Measurements from ENCODE around the gene RNF32.
"Not testable (repeated sequence)": the region's sequence is repeated elsewhere in the genome, so short reads cannot be mapped to it uniquely, and the experiment has no call there.

The RNF32 gene

DNA sequence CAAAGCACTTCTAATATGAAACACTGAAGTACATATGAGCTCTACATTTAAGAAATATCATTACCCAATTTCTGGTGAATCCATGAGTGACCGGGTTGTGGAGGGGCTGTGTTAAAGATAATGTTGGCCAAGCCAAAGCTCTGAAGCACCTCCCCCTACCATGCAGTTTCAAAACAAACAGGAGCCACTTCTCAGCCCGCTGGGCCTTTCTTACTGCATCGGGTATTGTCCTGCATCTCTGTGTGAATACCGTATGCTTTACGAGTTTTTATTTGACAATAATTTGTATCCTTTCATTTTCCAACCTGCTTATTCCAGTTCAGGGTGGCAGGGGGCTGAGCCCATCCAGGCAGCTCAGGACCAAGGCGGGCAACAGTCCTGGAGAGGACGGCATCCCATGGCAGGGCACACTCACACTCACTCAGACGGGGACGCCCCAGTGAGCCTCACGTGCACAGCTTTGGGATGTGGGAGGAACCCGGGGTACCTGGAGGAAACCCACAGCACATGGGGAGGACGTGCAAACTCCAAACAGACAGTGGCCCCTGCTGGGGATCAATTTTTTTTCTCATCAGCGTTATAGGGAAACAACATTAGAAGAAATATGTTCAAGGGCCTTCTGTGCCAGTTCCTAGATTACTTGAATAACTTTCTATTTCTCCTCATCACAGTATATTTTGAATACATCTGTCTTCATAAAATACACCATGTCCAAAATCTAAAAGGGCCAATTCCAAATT, 1.9 kb downstream of the RNF32 start:
- DNase-seq = no peak

DNA sequence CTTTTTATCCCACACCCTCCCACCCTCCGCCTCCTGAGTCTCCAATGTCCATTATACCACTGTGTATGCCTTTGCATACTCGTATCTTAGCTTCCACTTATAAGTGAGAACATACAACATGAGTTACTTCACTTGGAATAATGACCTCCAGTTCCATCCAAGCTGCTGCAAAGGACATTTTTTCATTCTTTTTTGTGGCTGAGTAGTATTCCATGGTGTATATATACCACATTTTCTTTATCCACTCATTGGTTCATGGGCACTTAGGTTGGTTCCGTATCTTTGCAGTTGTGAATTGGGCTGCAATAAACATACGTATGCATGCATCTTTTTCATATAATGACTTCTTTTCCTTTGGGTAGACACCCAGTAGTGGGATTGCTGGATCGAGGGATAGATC, 6.8 kb downstream of the RNF32 start:
- not testable (repeated sequence) for DNase-seq

DNA sequence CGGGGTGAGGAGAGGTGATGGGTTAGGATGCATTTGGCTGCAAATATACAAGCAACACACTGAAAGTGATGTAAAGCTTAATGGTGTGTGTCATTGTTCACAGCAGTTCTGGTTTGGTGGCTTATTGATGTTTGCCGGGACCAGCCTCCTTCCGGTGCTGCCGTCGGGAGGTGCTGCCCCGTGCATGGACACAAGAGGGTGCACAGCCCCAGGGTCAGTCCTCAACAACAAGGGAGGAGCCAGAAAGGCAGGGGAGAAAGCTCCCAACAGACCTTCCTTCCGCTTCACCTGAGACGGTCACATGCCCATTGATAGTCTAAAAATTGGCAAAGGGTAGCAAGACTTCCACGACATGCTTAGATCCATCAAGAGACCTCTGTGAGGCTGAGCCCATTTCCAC, 9.5 kb downstream of the RNF32 start:
- DNase-seq = no peak

DNA sequence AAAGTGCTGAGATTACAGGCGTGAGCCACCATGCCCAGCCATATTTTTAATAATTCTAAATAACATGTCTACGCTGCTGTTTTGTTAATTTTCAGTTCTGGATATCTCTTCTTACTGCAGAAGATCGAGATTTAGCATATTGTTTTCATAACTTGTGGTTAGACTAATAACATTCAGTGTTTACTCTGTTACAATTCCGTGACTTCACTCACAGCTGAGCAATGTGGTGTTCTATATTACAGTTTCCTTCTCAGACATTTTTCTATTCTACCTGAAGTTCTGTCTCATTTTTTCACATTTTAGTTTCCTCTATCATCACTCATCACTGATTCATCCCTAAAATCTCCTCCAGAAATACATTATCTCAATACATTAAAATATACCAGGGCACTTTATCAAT, 10.9 kb downstream of the RNF32 start:
- no peak for DNase-seq

DNA sequence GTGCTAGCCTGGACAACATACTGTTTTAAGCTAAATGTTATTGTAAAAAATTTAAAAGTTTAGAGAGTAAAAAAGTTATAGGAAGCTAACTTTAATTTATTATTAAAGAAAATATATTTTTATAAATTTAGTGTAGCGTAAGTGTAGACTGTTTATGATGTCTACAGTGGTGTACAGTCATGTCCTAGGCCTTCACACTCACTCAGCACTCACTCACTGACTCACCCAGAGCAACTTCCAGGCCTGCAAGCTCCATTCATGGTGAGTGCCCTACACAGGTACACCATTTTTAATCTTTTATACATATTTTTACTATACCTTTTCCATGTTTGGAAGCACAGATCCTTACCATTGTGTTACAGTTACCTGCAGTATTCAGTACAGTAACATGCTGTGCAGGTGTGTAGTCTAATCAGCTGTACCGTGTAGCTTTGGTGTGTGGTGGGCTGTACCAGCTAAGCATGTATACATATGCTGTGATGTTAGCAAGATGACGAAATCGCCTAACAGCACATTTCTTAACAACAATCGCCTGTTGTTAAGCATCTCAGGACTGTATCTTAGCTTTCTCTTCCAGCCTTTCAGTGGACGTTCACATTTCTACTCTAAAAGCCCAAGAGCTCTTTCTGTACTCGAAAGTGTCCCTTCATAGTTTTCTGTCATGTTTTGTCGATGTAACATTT, 12.5 kb downstream of the RNF32 start:
- no peak for DNase-seq

DNA sequence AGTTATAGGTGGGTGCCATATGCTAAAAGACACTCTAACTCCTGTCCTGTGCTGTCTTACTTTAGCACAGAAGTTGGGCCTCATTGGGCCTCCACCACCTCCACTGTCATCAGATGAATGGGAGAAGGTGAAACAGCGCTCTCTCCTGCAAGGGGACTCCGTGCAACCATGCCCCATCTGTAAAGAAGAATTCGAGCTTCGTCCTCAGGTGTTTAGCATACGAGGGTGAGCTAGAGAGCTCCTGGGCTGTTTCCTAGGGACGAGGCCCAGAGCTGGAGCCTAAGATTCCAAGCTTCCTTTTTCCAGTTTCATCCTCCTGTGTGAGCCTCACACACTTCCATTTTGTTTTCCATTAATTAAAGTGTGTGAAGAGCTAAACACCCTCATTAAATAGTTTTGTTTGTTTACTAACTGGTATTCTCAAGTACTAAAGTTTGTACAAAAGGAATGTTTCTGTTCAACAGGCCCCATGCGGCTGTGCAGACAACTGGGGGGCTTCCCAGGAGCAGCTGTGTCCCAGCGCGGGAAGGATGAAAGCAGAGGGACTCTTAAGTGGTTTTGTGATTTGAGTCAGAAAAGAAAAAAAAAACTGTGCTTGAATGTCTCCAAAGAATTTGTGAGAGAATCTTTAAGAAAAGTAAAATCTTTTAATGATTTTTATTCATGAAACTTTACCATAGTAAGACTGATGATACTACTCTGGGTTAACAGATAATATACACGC, 14.1 kb downstream of the RNF32 start:
- DNase-seq = no peak

DNA sequence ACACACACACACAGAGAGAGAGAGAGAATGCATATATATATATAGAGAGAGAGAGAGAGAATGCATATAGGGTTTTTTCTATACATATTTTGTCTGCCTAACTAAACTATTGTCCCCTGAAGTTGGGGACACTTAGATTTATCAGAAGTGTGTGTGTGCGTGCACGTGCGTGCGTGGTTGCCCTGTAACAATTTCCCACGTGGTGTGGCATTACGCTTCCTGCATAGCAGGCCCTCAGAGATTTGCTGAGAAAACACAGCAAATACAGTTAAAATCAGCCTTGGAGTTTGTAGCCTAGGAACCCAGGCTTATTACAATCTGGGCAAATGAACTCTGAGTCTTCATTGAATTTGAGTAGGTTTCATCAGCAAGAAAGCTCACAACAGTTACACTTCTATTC, 14.7 kb downstream of the RNF32 start:
- no peak for DNase-seq

DNA sequence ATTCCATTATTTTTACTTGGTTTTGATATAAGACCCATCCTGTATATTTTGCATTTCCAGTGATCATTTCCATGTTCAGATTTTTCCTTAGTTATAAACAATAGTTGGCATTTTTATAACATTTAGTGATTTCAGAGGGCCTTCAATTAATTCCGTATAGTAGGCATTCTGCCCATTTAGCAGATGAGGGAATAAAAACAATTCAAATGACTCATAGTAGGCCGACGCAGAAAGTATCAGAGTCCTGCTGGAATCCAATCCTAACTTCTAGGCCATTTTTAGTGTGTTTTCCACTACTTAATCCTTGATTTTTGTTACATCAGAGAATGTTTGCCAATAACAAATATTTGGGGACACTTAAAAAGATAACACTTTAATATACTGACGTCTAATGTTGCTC, 15.4 kb downstream of the RNF32 start:
- DNase-seq = no peak

DNA sequence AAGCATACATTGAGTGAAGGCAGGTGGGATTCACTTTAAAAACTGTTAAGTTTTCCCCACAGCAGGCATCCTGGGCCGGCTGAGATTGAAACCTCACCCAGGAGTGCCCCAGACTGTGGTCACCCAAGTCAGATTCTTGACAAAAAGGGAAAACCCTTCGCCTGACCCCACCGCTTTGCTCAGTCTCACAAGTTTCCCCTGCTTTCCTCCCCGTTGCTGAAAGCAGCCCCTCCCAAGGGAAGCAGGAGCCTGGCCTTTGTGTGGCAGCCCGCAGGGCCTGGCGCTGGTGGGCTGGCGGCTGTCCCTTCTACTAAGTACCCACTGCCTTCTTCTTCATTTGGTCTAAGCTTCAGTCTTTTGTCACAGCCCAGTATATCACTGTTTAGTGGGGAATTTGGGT, 16.0 kb downstream of the RNF32 start:
- no peak for DNase-seq

DNA sequence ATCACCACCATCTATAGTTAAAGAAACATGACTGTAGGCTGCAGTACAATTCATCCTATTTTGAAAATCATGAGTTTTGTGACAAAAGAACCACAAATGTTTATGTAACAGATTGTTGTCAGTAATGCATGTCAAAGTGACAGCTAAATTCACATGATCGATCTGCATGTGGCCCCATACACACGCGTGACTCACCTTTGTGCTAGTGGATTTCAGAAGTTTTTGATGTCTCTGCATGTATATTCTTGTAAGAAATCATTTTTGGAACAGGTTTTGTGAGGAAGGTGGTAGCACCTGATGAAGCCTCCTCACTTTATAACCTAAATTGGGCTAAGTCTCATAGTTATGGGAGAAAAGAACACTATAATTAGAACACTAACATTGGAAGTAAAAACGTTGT, 17.1 kb downstream of the RNF32 start:
- DNase-seq = no peak

DNA sequence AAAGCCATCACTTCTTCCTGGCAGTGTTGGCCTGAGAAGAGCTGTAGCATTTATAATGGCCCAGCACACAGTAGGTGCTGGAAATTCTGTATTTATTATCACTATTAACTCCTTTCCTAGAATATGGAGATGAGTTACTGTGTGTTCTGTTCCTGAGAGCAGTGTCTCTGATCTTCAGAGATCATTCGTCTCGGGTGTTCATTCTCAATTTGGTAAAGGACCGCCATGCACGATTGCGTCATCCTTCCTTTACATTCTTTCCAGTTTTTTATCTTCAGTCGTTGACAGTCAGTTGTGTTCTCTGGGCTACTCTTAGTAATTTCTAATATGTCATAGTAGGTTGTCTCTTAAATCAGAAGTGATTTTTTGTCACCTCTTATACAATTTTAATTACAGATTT, 18.6 kb downstream of the RNF32 start:
- DNase-seq = no peak

DNA sequence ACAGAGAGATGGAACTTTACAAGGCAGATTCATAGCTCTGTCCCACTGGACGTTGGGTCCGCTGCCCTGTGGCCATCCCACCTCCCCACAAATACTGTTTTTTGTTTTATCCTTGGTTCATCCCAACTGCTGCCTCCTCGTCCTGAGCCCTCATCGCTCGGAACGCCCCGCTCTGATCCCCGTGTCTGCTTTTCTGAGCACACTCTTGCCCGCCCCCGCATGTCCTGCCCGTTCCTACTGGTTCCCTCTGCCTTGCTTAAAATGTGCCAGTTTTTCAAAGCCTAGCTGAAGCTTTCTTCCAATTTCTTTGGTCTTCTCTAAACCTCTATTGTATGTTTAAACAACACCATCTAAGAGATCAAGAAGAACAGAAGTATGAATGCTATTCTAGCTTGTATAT, 19.4 kb downstream of the RNF32 start:
- DNase-seq = no peak

DNA sequence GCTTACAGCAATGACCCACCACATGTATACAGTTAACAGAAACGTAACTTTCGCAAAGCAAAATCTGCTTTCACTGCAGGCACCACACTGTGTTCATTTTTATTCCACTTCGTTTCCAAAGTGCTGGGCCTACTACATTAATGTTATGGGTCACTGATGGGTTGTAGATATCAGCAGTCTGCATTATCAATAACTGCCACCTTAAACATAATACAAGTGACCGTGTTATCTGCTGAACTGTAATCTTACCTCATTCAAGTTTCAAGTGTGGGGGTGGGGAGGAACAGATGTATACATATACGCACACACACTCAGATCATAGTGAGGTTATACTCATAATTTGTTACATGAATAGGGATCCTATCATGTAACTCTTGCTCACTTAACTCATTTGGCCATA, 21.1 kb downstream of the RNF32 start:
- no peak for DNase-seq

DNA sequence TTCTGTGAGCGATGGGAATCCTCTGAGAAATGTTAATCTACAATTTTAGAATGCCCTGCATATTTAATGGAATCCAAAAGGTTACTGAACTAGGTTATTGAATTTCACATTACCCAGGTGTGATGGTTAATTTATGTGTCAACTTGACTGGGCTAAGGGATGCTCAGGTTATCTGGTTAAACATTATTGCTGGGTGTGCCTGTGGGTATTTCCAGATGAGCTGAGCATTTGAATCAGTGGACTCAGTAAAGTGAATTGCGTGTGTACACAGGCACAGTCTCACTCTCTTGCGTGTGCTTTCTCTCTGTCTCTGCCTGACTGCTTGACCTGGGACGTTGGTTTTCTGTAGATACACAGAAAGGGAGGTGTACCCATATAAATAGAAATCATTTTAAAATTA, 21.7 kb downstream of the RNF32 start:
- no peak for DNase-seq

DNA sequence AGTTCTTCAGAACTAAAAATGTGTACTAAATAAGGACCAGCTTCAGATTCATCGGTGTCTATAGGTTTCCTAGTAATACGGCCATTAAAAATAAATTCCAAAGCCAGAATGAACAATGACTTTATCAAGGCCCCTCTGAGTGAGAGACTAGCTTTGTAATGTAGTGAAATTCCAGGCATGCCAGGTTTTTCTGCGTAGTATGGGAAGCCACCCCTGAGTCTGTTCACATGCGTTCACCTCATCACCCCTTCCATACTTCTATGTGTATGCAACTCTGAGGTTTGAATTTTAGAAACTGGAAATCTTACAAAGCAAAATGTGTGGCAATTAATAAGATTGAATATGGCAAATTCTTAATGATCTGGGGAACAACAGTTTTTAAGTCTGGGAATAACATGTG, 24.5 kb downstream of the RNF32 start:
- no peak for DNase-seq

DNA sequence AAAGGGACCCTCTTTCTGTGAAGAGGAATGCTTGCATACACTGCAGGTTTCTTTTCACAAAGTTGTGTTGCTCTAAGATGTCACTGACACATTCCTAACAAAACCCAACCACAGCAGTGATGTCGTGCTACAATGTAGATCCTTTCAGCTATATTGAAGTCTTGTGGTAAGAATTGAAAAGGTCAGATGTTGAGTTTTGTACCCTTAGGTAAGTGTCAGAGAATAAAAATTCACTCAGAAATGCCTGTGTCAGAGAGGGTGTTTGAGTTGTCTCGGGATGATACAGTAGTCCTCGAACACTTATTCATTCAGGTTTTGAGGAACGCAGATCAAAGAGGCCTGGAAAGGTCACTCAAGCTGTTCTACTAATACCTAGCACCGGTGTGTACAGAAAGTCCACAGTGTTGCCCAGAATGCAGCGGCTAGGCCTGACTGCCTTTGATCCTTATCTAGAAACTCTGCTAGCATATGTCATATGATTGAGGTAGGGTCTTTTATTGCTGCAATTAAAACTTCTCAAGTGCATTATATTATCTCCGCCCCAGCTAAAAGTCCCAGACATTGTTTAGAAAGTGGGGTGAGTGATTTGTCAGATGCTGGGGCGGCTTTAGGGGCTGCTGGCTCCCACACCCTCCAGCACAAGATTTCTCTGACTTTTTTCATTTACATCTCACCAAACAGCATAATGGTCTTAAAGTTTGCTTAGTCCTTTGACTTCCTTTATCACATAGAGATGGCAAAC, 26.0 kb downstream of the RNF32 start:
- DNase-seq = no peak

DNA sequence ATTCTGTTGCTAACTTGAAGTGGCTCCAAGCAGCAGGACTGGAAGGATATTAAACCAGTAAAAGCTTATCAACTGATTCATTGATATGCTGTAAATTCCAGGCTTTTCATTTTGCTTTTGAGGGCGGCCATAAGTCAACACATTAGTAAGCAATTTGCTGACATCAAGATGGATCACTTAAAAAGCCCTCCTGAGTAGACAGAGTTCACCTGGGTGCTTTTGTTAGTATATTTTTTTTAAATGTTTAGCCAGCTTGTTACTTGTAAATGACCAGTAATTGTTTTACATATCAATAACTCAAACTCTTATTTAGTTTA, 26.5 kb downstream of the RNF32 start:
- no peak for DNase-seq

DNA sequence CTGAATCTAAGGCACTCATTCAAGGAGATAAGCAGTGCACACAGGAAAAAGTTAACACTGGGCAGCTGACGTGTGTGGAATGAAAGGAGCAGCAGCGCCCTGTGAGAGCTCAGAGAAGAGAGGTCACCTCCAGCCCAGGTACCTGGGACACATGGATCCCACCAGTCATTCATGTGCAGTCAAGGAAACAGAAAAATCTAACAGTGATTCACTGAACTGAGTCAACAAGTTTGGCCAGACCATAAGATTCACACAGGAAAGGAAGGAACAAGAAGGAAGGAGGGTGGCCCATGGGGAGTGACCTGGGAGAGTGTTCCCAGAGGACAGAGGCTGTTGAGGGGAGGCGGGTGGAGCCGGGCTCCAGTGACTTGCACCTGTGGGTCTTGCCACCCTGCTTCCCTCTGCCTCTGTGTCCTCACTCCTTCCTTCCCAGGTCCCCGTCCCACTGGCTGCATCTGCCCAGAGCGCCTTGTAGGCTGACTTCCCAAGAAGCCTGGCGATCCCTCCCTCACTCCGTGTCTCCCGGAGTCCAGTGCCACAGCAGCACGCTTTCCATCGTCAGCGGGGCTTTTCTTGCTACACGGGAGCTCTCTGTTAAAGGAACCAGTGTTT, 27.7 kb downstream of the RNF32 start:
- no peak for DNase-seq

DNA sequence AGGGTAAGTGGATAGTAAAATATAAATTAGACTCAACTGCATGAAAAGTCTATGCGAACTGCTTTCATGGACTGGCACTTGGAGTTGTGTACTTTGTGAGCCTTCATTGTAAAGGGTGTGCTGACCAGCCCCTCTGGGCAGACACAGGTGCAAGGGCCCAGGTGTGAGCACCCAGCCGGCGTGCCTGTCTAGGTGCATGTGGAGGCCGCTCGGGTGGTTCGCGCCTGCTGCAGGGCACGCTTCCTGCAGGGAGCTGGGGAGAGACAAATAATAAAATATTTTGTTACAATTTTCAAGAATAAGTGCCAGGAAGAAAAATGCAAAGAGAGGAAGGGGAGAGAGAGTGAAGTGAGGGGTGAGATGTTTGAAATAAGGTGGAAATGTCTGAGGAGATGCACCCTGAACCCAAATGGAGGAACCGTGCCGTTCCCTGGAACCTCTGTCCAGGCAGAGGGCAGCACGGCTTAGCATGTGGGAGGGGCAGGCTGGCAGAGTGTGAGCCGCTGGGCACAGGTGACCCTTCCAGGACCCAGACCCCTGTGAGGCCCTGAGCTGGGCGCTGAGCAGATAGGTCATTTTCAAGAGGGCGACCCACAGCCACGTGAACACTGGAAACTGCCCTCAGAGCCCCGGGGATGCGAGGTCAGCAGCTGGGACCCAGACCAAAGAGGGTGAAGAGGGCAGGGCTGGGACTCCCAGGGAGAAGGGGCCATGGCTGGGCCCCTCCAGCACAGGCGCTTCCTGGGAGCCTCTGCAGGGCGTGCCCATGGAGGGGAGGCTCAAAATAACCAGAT, 28.7 kb downstream of the RNF32 start:
- DNase-seq = no peak

DNA sequence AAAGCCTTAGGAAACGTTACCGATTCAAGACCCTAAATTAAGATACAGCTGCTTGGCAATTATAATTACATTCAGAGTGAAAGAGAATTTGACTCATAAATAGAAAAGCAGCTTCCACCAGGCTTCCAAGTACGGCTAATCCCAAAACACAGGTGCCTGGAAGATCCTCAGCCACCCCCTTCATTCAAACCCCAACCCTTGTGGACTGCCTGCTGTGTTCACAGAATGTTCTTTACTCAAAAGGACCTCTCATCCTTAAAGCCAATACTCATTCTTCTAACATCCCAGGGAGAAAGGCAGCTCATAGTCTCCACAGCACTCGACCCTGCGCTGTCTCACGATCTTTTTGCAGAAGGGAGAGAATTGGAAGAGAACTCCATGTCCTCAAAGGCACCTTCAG, 32.9 kb downstream of the RNF32 start:
- DNase-seq = no peak

DNA sequence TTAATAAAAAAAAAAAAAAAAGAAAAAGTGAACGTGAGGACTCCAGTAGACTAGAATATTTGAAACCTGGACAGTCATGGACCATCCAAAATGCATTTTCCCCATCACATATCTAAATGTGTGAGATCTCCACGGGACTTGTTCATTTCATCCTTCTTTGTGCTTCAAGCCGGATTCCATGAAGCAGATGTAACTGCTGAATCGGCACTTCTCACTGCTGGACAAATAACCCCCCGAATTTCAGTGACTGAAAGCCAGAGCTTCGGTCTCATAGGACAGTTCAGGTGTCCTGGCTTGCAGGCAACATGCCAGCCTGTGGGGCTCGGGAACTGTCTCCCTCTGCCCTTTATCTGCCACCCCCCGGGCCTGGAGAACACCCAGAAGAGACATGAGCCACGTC, 33.3 kb downstream of the RNF32 start:
- no peak for DNase-seq

DNA sequence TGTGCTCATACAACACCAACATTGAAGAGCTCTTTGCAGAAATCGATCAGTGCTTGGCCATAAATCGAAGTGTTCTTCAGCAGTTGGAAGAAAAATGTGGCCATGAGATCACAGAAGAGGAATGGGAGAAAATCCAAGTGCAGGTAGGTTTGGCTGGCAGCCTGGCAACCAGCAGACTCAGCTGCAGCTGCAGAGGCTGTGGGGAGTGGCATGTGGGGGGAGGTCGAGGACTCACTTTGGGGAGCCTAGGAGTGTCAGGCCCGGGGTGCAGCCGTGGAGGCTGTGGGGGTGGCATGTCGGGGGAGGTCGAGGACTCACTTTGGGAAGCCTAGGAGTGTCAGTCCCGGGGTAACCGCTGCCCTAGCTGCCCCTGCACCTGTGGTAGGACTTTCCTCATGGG, 35.1 kb downstream of the RNF32 start:
- no peak for DNase-seq

Data from activated CD4-positive, alpha-beta T cell treated with anti-CD3 and anti-CD28 coated beads for 4 hours (primary cell).